GM23338 (cell line): ENCODE measurements around the gene PAQR9.

Experiments
- EZH2 ChIP-seq: fragments of 200-600 bp; sonication (generic); IDR thresholded peaks from one replicate; pipeline ENCODE4 v1.8.0; 2017; ENCODE audit warnings: antibody characterized with exemption, mild to moderate bottlenecking, low read depth; ENCODE audit not compliant: unreplicated experiment
- POLR2AphosphoS5 ChIP-seq: IDR thresholded peaks from 2 replicates; pipeline ENCODE4 v1.6.1; 2016; ENCODE audit warnings: antibody characterized with exemption, low read depth
- REST ChIP-seq: IDR thresholded peaks from one replicate; pipeline ENCODE4 v1.6.1; 2018; ENCODE audit warnings: antibody characterized with exemption; ENCODE audit not compliant: unreplicated experiment
- STAT1 ChIP-seq: IDR thresholded peaks from one replicate; pipeline ENCODE4 v1.6.1; 2016; ENCODE audit warnings: antibody characterized with exemption; ENCODE audit not compliant: unreplicated experiment
- TF ChIP-seq, protein P1 (sequence below), 2 experiments: fragments of 200-600 bp in 1 of 2; sonication (generic) in 1 of 2; conservative IDR thresholded peaks; 2 replicates each; pipeline versions ENCODE4 v1.5.1 to v1.6.1; 2016 to 2017; ENCODE audit warnings: antibody characterized with exemption in 2 of 2, low read depth in 2 of 2, mild to moderate bottlenecking in 2 of 2, moderate library complexity in 1 of 2

DNA sequence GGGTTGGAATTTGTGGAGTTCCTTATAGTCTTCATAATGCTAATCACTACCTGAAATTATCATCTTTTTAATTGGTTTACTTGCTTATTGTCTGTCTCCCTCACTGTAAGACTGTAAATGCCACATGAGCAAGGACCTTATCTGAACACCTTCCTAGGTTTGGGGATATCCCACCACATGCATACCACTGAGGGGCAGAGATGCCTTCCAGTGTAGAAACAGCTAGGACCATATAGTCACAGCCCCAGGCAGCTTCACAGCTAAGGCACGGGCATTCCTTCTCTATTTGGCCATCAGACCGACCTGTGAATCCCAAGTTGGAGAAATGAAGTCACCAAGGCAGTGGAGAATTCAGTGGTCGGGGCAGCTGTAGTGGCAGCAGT lies 28.6 kb downstream of the PAQR9 start:
- TF ChIP-seq, protein P1, sequence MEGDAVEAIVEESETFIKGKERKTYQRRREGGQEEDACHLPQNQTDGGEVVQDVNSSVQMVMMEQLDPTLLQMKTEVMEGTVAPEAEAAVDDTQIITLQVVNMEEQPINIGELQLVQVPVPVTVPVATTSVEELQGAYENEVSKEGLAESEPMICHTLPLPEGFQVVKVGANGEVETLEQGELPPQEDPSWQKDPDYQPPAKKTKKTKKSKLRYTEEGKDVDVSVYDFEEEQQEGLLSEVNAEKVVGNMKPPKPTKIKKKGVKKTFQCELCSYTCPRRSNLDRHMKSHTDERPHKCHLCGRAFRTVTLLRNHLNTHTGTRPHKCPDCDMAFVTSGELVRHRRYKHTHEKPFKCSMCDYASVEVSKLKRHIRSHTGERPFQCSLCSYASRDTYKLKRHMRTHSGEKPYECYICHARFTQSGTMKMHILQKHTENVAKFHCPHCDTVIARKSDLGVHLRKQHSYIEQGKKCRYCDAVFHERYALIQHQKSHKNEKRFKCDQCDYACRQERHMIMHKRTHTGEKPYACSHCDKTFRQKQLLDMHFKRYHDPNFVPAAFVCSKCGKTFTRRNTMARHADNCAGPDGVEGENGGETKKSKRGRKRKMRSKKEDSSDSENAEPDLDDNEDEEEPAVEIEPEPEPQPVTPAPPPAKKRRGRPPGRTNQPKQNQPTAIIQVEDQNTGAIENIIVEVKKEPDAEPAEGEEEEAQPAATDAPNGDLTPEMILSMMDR (conservative IDR thresholded peaks at IDR 0.05; ENCODE audit: low read depth in 2 of 2) = no peak
- TF ChIP-seq REST (no peak), EZH2 (no peak), POLR2AphosphoS5 (no peak), STAT1 (no peak)
